Nephron (organoid): Measurements from ENCODE around the gene JPH2.

ENCODE experiments used
- H3K27ac Mint-ChIP-seq, 3 experiments: 2 replicates each; pipeline ENCODE4 v1.8.0; 2020; ENCODE audit warnings: mixed read lengths in 3 of 3, mild to moderate bottlenecking in 2 of 3, moderate library complexity in 1 of 3
- H3K27me3 Mint-ChIP-seq: 2 replicates; pipeline ENCODE4 v1.8.0; 2021; ENCODE audit warnings: low read depth, mild to moderate bottlenecking, moderate library complexity, mixed read lengths
- H3K36me3 Mint-ChIP-seq: 2 replicates; pipeline ENCODE4 v1.8.0; 2020; ENCODE audit warnings: low read depth, mixed read lengths
- H3K4me1 Mint-ChIP-seq: 2 replicates; pipeline ENCODE4 v1.8.0; 2020; ENCODE audit warnings: mixed read lengths
- H3K4me3 Mint-ChIP-seq, 3 experiments: 2 replicates each; pipeline ENCODE4 v1.8.0; 2020; ENCODE audit warnings: mild to moderate bottlenecking in 3 of 3, mixed read lengths in 3 of 3, moderate library complexity in 2 of 3
- H3K9me3 Mint-ChIP-seq: 2 replicates; pipeline ENCODE4 v1.8.0; 2020; ENCODE audit warnings: mixed read lengths
- TF ChIP-seq, protein P1 (sequence below), 3 experiments: fragments of 200-600 bp; sonication (generic); IDR thresholded peaks; one replicate each; pipeline ENCODE4 v1.5.0; 2021; ENCODE audit warnings: antibody characterized with exemption in 3 of 3; ENCODE audit not compliant: unreplicated experiment in 3 of 3

Gene JPH2

DNA sequence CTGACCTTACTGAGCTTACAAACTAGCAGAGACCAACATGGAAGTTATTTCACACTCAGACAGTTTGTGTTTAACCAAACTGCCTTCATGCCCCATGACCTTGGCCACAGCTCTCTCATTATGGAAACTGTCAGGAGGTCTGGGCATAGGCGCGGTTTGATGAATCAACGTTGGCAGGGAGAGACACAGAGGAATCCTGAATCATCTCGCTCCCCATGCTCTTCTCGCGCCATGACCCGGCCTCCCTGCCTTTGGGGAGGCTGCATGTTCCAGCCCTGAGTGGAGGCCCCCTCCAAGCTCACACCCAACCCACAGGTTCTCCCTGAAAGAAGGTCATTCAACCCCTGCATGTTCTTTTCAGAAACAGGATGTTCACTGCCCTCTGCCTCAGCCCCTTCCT is 44.2 kb upstream of the JPH2 start:
- H3K9me3 Mint-ChIP-seq = no peaks in the 10 kb centered on the region
- no peaks in the 10 kb centered on the region for H3K36me3 Mint-ChIP-seq
- no peaks in the 10 kb centered on the region for H3K4me1 Mint-ChIP-seq
- no peak overlapping the region for H3K4me3 Mint-ChIP-seq
- H3K27ac Mint-ChIP-seq = no peak overlapping the region
- TF ChIP-seq, protein P1, sequence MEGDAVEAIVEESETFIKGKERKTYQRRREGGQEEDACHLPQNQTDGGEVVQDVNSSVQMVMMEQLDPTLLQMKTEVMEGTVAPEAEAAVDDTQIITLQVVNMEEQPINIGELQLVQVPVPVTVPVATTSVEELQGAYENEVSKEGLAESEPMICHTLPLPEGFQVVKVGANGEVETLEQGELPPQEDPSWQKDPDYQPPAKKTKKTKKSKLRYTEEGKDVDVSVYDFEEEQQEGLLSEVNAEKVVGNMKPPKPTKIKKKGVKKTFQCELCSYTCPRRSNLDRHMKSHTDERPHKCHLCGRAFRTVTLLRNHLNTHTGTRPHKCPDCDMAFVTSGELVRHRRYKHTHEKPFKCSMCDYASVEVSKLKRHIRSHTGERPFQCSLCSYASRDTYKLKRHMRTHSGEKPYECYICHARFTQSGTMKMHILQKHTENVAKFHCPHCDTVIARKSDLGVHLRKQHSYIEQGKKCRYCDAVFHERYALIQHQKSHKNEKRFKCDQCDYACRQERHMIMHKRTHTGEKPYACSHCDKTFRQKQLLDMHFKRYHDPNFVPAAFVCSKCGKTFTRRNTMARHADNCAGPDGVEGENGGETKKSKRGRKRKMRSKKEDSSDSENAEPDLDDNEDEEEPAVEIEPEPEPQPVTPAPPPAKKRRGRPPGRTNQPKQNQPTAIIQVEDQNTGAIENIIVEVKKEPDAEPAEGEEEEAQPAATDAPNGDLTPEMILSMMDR (IDR thresholded peaks at IDR 0.05; ENCODE audit: unreplicated experiment in 3 of 3) = no peak
- H3K27me3 Mint-ChIP-seq = no peaks in the 10 kb centered on the region

DNA sequence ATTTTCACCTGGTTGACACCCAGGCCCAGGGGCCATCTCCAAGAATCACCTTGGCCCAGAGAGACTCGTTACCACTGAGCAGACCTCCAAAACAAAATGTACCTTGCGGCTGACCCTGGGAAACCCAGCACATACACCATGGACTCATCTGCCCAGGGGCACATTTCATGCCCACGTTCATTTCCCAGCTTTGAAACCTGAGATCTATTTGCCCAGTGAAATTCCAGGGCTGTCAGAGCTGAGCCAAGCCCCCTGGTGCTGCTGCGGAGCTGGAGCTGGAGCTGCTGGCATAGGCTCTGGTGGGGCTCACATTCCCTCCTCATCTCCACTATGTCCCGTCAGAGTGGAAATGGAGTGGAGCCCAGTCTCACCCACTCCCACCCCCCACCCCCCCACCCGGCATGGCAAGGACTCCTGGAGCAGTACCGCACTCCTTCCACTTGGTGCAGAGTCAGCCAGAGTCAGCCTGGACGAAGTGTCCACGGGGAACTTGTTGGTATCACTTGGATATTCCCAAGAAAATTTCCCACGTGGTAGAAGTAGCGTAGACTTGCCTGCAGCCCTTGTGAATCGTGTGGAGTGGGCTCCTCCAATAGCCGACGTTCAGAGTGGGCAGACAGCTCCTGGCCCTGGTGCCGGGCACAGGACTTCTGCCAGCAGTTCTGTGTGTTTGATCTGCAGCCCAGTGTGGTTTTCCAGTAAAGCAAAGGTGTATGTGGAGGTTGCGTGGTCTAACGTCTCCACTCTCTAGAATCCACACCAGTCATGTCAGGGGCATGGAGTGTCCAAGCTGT is 41.7 kb upstream of the JPH2 start:
- Mint-ChIP-seq H3K27ac (no peak overlapping the region), H3K27me3 (no peaks in the 10 kb centered on the region), H3K36me3 (no peaks in the 10 kb centered on the region), H3K4me3 (no peak overlapping the region), H3K9me3 (no peaks in the 10 kb centered on the region), H3K4me1 (no peaks in the 10 kb centered on the region)
- TF ChIP-seq, protein P1 (IDR thresholded peaks at IDR 0.05; ENCODE audit: unreplicated experiment in 3 of 3) = no peak

DNA sequence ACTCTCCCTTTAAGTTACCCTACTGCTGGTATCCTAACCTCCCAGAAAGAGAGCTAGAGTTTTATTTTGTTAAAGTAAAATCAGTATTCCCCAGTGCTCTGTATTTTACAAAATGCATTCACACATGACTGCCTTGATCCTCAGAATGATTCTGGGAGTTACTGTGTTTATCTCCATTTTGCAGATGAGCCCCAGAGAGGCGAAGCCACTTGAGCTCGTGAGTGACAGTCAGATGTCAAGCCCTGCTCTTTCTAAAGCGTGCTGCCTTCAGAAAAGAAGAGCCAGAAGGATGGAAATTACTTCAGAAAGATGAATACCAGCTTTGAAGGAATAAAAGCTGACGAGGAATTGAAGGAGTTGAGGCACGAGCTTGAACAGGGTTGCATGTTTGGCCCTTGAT is 37.6 kb upstream of the JPH2 start:
- H3K27me3 Mint-ChIP-seq = no peaks in the 10 kb centered on the region
- no peaks in the 10 kb centered on the region for H3K36me3 Mint-ChIP-seq
- no peaks in the 10 kb centered on the region for H3K9me3 Mint-ChIP-seq
- no peak overlapping the region for H3K4me3 Mint-ChIP-seq
- no peak overlapping the region for H3K27ac Mint-ChIP-seq
- no peaks in the 10 kb centered on the region for H3K4me1 Mint-ChIP-seq
- TF ChIP-seq, protein P1 (IDR thresholded peaks at IDR 0.05; ENCODE audit: unreplicated experiment in 3 of 3) = no peak

DNA sequence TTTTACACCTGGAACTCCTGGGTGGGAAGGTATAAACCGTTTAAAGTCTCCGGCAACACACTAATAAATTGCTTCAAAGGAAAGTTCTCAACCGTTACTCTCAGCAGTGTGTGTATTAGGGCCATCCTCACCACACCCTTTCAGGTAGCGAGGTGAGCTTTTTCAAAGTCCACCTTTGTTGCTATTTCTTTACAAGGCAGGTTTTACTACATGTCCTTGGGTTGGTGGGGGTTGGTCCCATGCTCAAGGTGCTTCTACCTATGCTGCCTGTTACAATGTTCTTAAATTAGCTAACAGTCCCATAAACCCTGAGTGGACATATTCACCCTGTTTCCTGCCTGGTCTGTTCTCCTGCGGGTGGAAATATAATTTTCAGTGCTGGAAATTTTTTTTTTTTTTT is 36.7 kb upstream of the JPH2 start:
- TF ChIP-seq, protein P1 (IDR thresholded peaks at IDR 0.05; ENCODE audit: unreplicated experiment in 3 of 3) = no peak
- Mint-ChIP-seq H3K4me3 (no peak overlapping the region), H3K9me3 (no peaks in the 10 kb centered on the region), H3K27ac (no peak overlapping the region), H3K4me1 (no peaks in the 10 kb centered on the region), H3K27me3 (no peaks in the 10 kb centered on the region), H3K36me3 (no peaks in the 10 kb centered on the region)

DNA sequence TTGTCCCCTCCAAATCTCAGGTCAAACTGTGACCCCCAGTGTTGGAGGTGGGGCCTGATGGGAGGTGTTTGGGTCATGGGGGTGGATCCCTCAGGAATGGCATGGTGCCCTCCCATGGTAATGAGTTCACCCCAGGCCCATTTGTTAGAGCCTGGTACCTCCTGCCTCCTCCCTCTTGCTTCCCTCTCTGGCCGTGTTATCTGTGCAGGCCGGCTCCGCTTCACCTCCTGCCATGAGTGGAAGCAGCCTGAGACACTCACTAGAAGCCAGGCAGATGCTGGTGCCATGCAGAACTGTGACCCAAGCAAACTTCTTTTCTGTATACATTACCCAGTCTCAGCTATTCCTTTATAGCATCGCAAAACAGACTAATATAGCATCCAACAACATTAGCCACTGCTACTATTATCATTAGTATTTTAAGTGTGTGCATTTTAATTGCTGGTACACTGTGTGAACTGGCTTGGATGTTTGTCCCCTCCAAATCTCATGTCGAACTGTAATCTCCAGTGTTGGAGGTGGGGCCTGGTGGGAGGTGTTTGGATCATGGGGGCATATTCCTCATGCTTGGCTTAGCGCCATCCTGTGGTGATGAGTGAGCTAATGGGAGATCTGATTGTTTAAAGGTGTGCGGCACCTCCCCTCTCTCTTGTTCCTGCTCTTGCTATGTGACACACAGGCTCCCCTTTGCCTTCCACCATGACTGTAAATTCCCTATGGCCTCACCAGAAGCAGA is 35.8 kb upstream of the JPH2 start:
- Mint-ChIP-seq H3K4me1 (peaks cover 3% of the 10 kb centered on the region), H3K27ac (no peak overlapping the region)

More for the DNA sequence above, 35.8 kb upstream of the JPH2 start:
- Mint-ChIP-seq H3K36me3 (no peaks in the 10 kb centered on the region), H3K27me3 (no peaks in the 10 kb centered on the region), H3K9me3 (no peaks in the 10 kb centered on the region), H3K4me3 (no peak overlapping the region)
- TF ChIP-seq, protein P1 (IDR thresholded peaks at IDR 0.05; ENCODE audit: unreplicated experiment in 3 of 3) = no peak
